H1 (cell line): ENCODE results near the gene NSD2. TPM values are rescaled to one million over a fixed set of nuclear protein-coding genes. Genes with fewer than 3 reads are reported as not detected.

Experiments used
- CHD7 ChIP-seq: fragments of 300-600 bp; sonication (generic); IDR thresholded peaks from 2 replicates; pipeline ENCODE4 v1.7.1; 2012; ENCODE audit warnings: low read length, moderate library complexity, mild to moderate bottlenecking, inconsistent platforms; ENCODE audit not compliant: insufficient replicate concordance
- KDM4A ChIP-seq: IDR thresholded peaks from one replicate; pipeline ENCODE4 v1.7.1; 2012; ENCODE audit warnings: low read depth, mild to moderate bottlenecking, moderate library complexity, low read length, inconsistent platforms; ENCODE audit not compliant: severe bottlenecking
- SP2 ChIP-seq: IDR thresholded peaks from 2 replicates; pipeline ENCODE4 v1.6.1; 2012; ENCODE audit warnings: mild to moderate bottlenecking, low read length, inconsistent platforms
- SRF ChIP-seq: IDR thresholded peaks from 2 replicates; pipeline ENCODE4 v1.6.1; 2011; ENCODE audit warnings: mild to moderate bottlenecking, low read depth, low read length, moderate library complexity
- TAF1 ChIP-seq: IDR thresholded peaks from 2 replicates; pipeline ENCODE4 v1.6.1; 2011; ENCODE audit warnings: mild to moderate bottlenecking, low read depth, low read length
- YY1 ChIP-seq: IDR thresholded peaks from 2 replicates; pipeline ENCODE4 v1.6.1; 2011; ENCODE audit warnings: low read depth, mild to moderate bottlenecking, low read length
- polyA plus RNA-seq, 7 experiments: library from polyadenylated mRNA; depleted of rRNA in 3 of 7; stranded (reverse) in 5 of 7; unstranded in 2 of 7; fragments of >200 nt in 5 of 7; fragments of 200-250 nt in 2 of 7; gene quantifications; 1 replicate in 5 of 7; 2 replicates in 1 of 7; 4 replicates in 1 of 7; pipeline versions ENCODE4 v1.2.1 to v1.2.3, GENCODE V29; 2011 to 2013; ENCODE audit warnings: missing spikeins in 2 of 7, mixed read lengths in 2 of 7
- total RNA-seq: library from RNA; stranded (reverse); fragmentation: NEBNext Ultra II Directional; extraction: Animal tissue kit (Norgen Biotek cat#: 25700); gene quantifications from 2 replicates; pipeline ENCODE4 v1.2.1, GENCODE V29; 2021

Gene NSD2
- total and polyA plus RNA-seq, 2 of the 8 experiments (the other 6 are each of a cell fraction or from before 2014, with no cell fraction given): 26.7 to 129 TPM

- TF ChIP-seq CHD7: no peak
- no peak for TF ChIP-seq KDM4A
- no peak for TF ChIP-seq SP2
- TF ChIP-seq SRF: no peak
- no peak for TF ChIP-seq TAF1
- no peak for TF ChIP-seq YY1
- TF ChIP-seq, all 59 proteins: peak for 0
Measured at GRCh38 chr4:1984406-1985191, 113.4 kb downstream of the NSD2 start (continued).
